ENCODE measurements around the gene ACACB. TPM values are rescaled to one million over a fixed set of nuclear protein-coding genes. Genes with fewer than 3 reads are reported as not detected.

The ACACB gene
- total RNA-seq, 4 donors from 2014 or later, result 5.9 to 48.4 (median 27.3) TPM

DNA sequence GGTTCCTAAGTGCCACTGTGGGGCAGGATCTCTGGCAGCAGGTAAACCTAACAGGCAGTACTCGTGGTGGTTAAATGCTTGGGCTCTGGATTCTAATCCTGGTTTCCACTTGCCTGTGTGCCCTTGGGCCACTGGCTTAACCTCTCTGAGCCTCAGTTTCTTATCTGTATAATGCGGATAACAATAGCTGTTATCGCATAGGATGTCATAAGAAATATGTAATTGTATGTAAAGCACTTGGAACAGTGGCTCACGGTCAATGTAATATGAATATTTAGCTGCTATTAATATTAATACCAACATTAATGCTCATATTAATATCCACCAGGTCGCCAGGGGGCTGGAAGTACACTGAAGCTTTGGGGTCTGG lies 175.9 kb downstream of the ACACB start:
- Histone ChIP-seq H3K27ac (no peak overlapping the region), H3K27me3 (peaks cover 0 to 44% (median 0%) of the 10 kb centered on the region in 4 donors), H3K36me3 (no peaks in the 10 kb centered on the region), H3K4me3 (no peak overlapping the region), H3K9me3 (no peaks in the 10 kb centered on the region), H3K4me1 (peaks cover 5 to 13% (median 5%) of the 10 kb centered on the region in 3 donors)
- DNase-seq, result no peak
- 69 to 81% methylated on average over 3 to 5 of the region's 5 CpGs for WGBS, 2 donors
- intact Hi-C loops (cut with DNase I), result no loop called here
- TF ChIP-seq POLR2A (IDR thresholded peaks at IDR 0.05), result no peak
- TF ChIP-seq, protein P1, sequence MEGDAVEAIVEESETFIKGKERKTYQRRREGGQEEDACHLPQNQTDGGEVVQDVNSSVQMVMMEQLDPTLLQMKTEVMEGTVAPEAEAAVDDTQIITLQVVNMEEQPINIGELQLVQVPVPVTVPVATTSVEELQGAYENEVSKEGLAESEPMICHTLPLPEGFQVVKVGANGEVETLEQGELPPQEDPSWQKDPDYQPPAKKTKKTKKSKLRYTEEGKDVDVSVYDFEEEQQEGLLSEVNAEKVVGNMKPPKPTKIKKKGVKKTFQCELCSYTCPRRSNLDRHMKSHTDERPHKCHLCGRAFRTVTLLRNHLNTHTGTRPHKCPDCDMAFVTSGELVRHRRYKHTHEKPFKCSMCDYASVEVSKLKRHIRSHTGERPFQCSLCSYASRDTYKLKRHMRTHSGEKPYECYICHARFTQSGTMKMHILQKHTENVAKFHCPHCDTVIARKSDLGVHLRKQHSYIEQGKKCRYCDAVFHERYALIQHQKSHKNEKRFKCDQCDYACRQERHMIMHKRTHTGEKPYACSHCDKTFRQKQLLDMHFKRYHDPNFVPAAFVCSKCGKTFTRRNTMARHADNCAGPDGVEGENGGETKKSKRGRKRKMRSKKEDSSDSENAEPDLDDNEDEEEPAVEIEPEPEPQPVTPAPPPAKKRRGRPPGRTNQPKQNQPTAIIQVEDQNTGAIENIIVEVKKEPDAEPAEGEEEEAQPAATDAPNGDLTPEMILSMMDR (IDR thresholded peaks at IDR 0.05), result no peak

DNA sequence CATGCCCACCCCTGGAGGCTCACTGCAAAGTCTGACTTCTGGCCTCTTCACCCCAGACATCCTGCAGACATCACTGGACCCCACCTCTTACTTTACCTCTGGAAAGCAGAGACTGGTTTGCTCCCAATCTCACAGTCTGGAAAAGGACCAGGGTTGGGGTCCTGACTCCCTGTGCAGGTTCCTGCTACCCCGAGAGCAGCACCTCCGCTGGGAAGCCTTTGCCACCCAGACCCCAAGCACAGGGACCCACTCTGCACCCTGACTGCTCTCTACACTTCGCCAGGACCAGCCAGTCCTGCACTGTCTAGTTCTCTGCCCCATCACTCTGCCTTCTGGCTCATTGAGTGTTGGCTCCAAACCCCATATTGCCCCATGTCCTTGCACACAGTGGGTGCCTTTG lies 176.7 kb downstream of the ACACB start:
- 54 to 70% methylated on average over 2 to 3 of the region's 3 CpGs for WGBS, 2 donors
- TF ChIP-seq, protein P1 (IDR thresholded peaks at IDR 0.05), result no peak
- no peak for TF ChIP-seq POLR2A (IDR thresholded peaks at IDR 0.05)
- Histone ChIP-seq H3K27me3 (peaks cover 0 to 36% (median 0%) of the 10 kb centered on the region in 4 donors), H3K9me3 (no peaks in the 10 kb centered on the region), H3K4me3 (no peak overlapping the region), H3K27ac (no peak overlapping the region), H3K36me3 (no peaks in the 10 kb centered on the region), H3K4me1 (peaks cover 5 to 13% (median 5%) of the 10 kb centered on the region in 3 donors)
- no peak for DNase-seq
- intact Hi-C loops (cut with DNase I), result no loop called here

DNA sequence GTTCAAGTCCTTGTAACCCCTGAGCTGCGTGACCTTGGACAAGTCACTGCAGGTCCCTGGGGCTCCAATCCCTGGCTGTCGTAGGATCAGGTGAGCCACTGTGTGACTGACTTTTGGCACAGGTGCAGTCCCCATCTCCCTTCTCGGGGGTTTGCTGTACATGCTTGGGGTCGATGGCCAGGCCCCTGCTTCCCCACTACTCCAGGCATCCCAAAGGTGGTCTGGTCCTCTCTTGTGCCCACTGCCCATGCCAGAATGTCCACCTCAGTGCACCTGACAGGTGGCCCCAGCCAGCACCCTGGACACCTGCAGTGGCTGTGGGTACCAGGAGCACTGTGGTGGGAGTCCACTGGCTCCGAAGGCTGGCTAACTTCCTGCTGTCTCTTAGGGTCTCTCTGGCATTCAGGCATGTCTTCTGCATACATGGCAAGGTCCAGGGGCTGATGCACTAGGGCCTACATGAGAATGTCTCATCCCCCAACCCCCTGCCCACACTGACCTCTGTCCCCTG lies 178.0 kb downstream of the ACACB start:
- Histone ChIP-seq H3K27me3 (peaks cover 0 to 36% (median 0%) of the 10 kb centered on the region in 4 donors), H3K4me1 (peaks cover 5 to 13% (median 5%) of the 10 kb centered on the region in 3 donors)
- no peak for TF ChIP-seq POLR2A (IDR thresholded peaks at IDR 0.05)
- TF ChIP-seq, protein P1 (IDR thresholded peaks at IDR 0.05), result no peak

DNA sequence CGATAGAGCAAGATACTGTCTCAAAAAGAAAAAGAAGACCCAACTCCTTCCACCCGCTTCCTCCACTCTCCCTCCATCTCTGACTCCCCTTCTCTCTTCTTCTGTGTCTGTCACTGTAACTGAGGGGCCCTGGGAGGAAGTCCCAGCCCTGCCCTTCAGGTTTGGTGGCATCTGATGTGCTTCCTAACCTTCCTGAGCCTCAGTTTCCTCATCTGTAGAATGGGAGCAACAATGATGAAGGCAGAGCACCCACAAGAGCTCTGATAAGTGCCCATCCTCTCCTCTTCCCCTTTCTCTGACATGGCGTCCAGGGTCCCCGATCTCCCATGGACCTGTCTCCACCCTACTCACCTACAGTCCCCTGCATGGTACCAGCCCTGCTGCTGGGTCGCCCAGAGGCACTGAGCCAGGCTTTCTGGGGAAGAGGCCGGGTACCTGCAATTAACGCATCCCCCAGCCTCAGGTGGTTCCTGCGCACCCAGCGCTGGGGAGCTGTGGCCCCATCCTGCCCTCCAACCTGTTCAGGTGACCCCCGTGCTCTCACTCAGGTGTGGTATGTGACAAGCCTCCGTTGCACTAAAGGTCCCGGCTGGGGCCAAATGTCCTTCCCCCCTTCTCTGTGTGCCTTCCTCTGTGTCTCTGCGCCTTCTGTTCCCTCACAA lies 179.5 kb downstream of the ACACB start:
- intact Hi-C loops (cut with DNase I), result no loop called here
- no peak for DNase-seq
- H3K4me1 ChIP-seq, result peaks cover 5 to 12% (median 5%) of the 10 kb centered on the region in 3 donors
- H3K27me3 ChIP-seq, result peaks cover 0 to 31% (median 0%) of the 10 kb centered on the region in 4 donors
- H3K36me3 ChIP-seq, result no peaks in the 10 kb centered on the region
- no peak for TF ChIP-seq POLR2A (IDR thresholded peaks at IDR 0.05)
- TF ChIP-seq, protein P1 (IDR thresholded peaks at IDR 0.05), result no peak
- WGBS, 2 donors, result 75 to 76% methylated on average over 7 of the region's 13 CpGs
- no peak overlapping the region for H3K27ac ChIP-seq
- no peaks in the 10 kb centered on the region for H3K9me3 ChIP-seq
- H3K4me3 ChIP-seq, result no peak overlapping the region

More for the DNA sequence above, 178.0 kb downstream of the ACACB start:
- intact Hi-C loops (cut with DNase I), result no loop called here
- Histone ChIP-seq H3K36me3 (no peaks in the 10 kb centered on the region), H3K27ac (no peak overlapping the region), H3K9me3 (no peaks in the 10 kb centered on the region), H3K4me3 (no peak overlapping the region)
- 58 to 59% methylated on average over 3 to 4 of the region's 5 CpGs for WGBS, 2 donors
- DNase-seq, result no peak

GRCh38 chr12:109296431-109296830 lies 180.0 kb downstream of the ACACB start:
- H3K4me3 ChIP-seq, result no peak overlapping the region
- H3K36me3 ChIP-seq, result no peaks in the 10 kb centered on the region
- intact Hi-C loops (cut with DNase I), result no loop called here
- TF ChIP-seq, protein P1 (IDR thresholded peaks at IDR 0.05), result no peak
- TF ChIP-seq POLR2A (IDR thresholded peaks at IDR 0.05), result no peak
- no peaks in the 10 kb centered on the region for H3K9me3 ChIP-seq
- no peak overlapping the region for H3K27ac ChIP-seq
- 59% methylated on average over 2 of the region's 3 CpGs; no CpG with 5 or more reads in 1 of the 2 donors for WGBS, 2 donors
- peaks cover 0 to 26% (median 0%) of the 10 kb centered on the region in 4 donors for H3K27me3 ChIP-seq
- peaks cover 5 to 6% (median 5%) of the 10 kb centered on the region in 3 donors for H3K4me1 ChIP-seq
- no peak for DNase-seq

Measured in esophagus squamous epithelium (tissue), 5 donors.